Measurements from ENCODE around the gene AUTS2.

GRCh38 chr7:70696201-70696754 lies 1098.0 kb downstream of the AUTS2 start:
- no peak for TF ChIP-seq CTCF (IDR thresholded peaks at IDR 0.05; ENCODE audit: insufficient read depth, low read length)
- TF ChIP-seq, protein P1, sequence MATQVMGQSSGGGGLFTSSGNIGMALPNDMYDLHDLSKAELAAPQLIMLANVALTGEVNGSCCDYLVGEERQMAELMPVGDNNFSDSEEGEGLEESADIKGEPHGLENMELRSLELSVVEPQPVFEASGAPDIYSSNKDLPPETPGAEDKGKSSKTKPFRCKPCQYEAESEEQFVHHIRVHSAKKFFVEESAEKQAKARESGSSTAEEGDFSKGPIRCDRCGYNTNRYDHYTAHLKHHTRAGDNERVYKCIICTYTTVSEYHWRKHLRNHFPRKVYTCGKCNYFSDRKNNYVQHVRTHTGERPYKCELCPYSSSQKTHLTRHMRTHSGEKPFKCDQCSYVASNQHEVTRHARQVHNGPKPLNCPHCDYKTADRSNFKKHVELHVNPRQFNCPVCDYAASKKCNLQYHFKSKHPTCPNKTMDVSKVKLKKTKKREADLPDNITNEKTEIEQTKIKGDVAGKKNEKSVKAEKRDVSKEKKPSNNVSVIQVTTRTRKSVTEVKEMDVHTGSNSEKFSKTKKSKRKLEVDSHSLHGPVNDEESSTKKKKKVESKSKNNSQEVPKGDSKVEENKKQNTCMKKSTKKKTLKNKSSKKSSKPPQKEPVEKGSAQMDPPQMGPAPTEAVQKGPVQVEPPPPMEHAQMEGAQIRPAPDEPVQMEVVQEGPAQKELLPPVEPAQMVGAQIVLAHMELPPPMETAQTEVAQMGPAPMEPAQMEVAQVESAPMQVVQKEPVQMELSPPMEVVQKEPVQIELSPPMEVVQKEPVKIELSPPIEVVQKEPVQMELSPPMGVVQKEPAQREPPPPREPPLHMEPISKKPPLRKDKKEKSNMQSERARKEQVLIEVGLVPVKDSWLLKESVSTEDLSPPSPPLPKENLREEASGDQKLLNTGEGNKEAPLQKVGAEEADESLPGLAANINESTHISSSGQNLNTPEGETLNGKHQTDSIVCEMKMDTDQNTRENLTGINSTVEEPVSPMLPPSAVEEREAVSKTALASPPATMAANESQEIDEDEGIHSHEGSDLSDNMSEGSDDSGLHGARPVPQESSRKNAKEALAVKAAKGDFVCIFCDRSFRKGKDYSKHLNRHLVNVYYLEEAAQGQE (IDR thresholded peaks at IDR 0.05; ENCODE audit: insufficient replicate concordance, low read depth) = no peak

All from HL-60 (cell line).